Mucosa of descending colon (tissue), 3 donors: ENCODE data around the gene FAP. TPM values are rescaled to one million over a fixed set of nuclear protein-coding genes. Genes with fewer than 3 reads are reported as not detected.
A peak's percentile ranks its signal among the peaks of the same experiment; 100 is the strongest.

ENCODE experiments used
- ATAC-seq: fragments of 200-7000 bp; cut with Tn5 transposase; one replicate; pipeline ENCODE4 v1.9.1; 2020; ENCODE audit warnings: mild to moderate bottlenecking, moderate library complexity
- DNase-seq, 3 donors: peaks; one replicate each; pipeline ENCODE4 v3.0.0-alpha.2; 2020
- H3K36me3 ChIP-seq: fragments of 200-600 bp; one replicate; pipeline ENCODE4 v1.8.0; 2021; ENCODE audit warnings: low read depth, mild to moderate bottlenecking
- H3K4me1 ChIP-seq: fragments of 200-600 bp; one replicate; pipeline ENCODE4 v1.8.0; 2021; ENCODE audit warnings: low read depth, mild to moderate bottlenecking
- H3K4me3 ChIP-seq: fragments of 200-600 bp; one replicate; pipeline ENCODE4 v1.8.0; 2021; ENCODE audit warnings: mild to moderate bottlenecking
- H3K9me3 ChIP-seq: fragments of 200-600 bp; one replicate; pipeline ENCODE4 v1.8.0; 2021; ENCODE audit warnings: mild to moderate bottlenecking
- intact Hi-C, 2 donors: fragments of 100-400 bp; cut with DNase I in 1 of 2; cut with micrococcal nuclease in 1 of 2; formaldehyde crosslinking; loops; one replicate each; pipeline versions ENCODE4 v1.11.0 to v1.11.1; 2022; cut with DNase I, micrococcal nuclease
- total RNA-seq, 3 donors: library from RNA; stranded (reverse); fragmentation: NEBNext Ultra II Directional in 2 of 3; extraction: Animal tissue kit (Norgen Biotek cat#: 25700) in 2 of 3; gene quantifications; one replicate each; pipeline versions ENCODE4 v1.2.1 to v1.2.4, GENCODE V29; 2021 to 2023
- TF ChIP-seq, protein P1 (sequence below): fragments of 200-600 bp; IDR thresholded peaks from one replicate; pipeline ENCODE4 v1.8.0; 2022; ENCODE audit warnings: antibody characterized with exemption, mild to moderate bottlenecking
- donor health status: DM: no; HTN: no; CAD: no; lungs with moderate emphysema.
- donor health status: DM: no; HTN: no; CAD: no.
- donor health status: DM: no; HTN: yes; CAD: no.

Gene FAP
- total RNA-seq, 3 donors from 2014 or later, result 0.20 to 4.0 (median 1.3) TPM

GRCh38 chr2:162159446-162159845, 83.8 kb downstream of the FAP start:
- Histone ChIP-seq H3K4me3 (no peak overlapping the region), H3K9me3 (no peaks in the 10 kb centered on the region), H3K36me3 (no peaks in the 10 kb centered on the region), H3K4me1 (no peaks in the 10 kb centered on the region)
- TF ChIP-seq, protein P1, sequence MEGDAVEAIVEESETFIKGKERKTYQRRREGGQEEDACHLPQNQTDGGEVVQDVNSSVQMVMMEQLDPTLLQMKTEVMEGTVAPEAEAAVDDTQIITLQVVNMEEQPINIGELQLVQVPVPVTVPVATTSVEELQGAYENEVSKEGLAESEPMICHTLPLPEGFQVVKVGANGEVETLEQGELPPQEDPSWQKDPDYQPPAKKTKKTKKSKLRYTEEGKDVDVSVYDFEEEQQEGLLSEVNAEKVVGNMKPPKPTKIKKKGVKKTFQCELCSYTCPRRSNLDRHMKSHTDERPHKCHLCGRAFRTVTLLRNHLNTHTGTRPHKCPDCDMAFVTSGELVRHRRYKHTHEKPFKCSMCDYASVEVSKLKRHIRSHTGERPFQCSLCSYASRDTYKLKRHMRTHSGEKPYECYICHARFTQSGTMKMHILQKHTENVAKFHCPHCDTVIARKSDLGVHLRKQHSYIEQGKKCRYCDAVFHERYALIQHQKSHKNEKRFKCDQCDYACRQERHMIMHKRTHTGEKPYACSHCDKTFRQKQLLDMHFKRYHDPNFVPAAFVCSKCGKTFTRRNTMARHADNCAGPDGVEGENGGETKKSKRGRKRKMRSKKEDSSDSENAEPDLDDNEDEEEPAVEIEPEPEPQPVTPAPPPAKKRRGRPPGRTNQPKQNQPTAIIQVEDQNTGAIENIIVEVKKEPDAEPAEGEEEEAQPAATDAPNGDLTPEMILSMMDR, result no peak
- ATAC-seq (no peak), DNase-seq (no peak)
- intact Hi-C loops, result no loop called here

DNA sequence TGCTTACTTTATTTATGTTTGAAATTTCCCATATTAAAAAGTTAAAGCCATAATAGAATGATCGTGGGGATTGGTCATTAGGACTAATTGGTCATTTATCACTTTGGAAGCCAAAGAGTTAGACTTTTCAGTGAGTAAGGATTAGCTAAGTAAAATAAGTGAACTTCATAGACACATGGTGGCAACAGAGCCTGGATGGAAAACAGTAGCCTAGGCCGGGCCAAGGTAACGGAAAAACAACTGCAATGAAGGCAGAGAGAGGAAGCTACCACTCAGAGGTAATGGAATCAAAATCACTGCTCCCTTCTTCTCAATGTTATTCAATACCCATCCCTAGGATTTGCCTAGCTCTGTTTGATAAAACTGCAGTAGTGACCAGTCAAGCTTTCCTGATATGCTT, 87.1 kb downstream of the FAP start:
- no peaks in the 10 kb centered on the region for H3K4me1 ChIP-seq
- no peak overlapping the region for H3K4me3 ChIP-seq
- ATAC-seq (no peak), DNase-seq (no peak)
- intact Hi-C loops, result no loop called here
- H3K9me3 ChIP-seq, result no peaks in the 10 kb centered on the region
- TF ChIP-seq, protein P1, result no peak
- H3K36me3 ChIP-seq, result no peaks in the 10 kb centered on the region

GRCh38 chr2:162155093-162155492, 88.2 kb downstream of the FAP start:
- intact Hi-C loops, result no loop called here

GRCh38 chr2:162153608-162154224, 89.5 kb downstream of the FAP start:
- intact Hi-C loops, result loop anchor here in 1 of 2 donors (5.0 kb wide), 1 partner anchor 144 kb away; no protein-coding TSS in a partner anchor
- no peaks in the 10 kb centered on the region for H3K36me3 ChIP-seq
- DNase-seq, result peak in 1 of 3 donors; percentile 88

More at GRCh38 chr2:162155093-162155492, 88.2 kb downstream of the FAP start:
- Histone ChIP-seq H3K4me3 (no peak overlapping the region), H3K36me3 (no peaks in the 10 kb centered on the region), H3K9me3 (no peaks in the 10 kb centered on the region), H3K4me1 (no peaks in the 10 kb centered on the region)
- TF ChIP-seq, protein P1, result no peak
- DNase-seq (no peak), ATAC-seq (no peak)

DNA sequence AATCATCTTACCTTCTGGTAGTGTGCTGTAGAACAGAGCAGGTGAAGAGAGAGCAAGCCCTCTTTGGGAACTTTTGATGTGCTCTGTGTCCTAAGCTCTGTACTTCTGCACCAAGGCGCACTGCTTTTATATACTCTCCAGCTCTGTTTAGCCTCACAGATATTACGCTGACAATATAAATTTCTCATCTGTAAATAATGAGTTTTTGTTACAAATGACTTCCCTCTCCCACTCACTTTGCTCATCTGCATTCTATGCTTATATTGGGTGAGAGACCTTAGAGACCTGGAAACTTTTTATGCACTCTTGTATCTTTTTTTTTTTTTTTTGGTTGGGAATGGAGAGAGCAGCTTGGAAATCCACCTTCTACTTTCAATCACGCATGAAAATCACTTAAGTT, 91.1 kb downstream of the FAP start, which contains the start of gene GCG:
TSS of gene GCG (minus strand) at position 101 of the 400 bp plus-strand sequence. CDS start 3,069 bp downstream, outside the sequence.
- no peak for ATAC-seq
- no peaks in the 10 kb centered on the region for H3K9me3 ChIP-seq
- intact Hi-C loops, result loop anchor here in 1 of 2 donors (5.0 kb wide), 1 partner anchor 145 kb away; no protein-coding TSS in a partner anchor
- no peaks in the 10 kb centered on the region for H3K4me1 ChIP-seq
- no peak for DNase-seq
- no peak within 1 kb of the TSS for H3K4me3 ChIP-seq
- TF ChIP-seq, protein P1, result no peak
- no peaks in the 10 kb centered on the region for H3K36me3 ChIP-seq

More at GRCh38 chr2:162153608-162154224, 89.5 kb downstream of the FAP start:
- H3K4me3 ChIP-seq, result no peak overlapping the region
- H3K4me1 ChIP-seq, result no peaks in the 10 kb centered on the region
- TF ChIP-seq, protein P1, result peak; percentile 66
- no peaks in the 10 kb centered on the region for H3K9me3 ChIP-seq
- ATAC-seq, result peak; percentile 87
